ENCODE results near the gene GAB1.

GRCh38 chr4:143399113-143399949 is 62.7 kb downstream of the GAB1 start:
- TF ChIP-seq CTCF (IDR thresholded peaks at IDR 0.05) (peak in 3 of 4 experiments; percentile 27 to 41 (median 34)), POLR2A (IDR thresholded peaks at IDR 0.05) (no peak), EP300 (IDR thresholded peaks at IDR 0.05) (no peak), POLR2AphosphoS5 (IDR thresholded peaks at IDR 0.05) (no peak)
